Bronchial epithelial cell (primary cell): ENCODE data around the gene SNORC. TPM values are rescaled to one million over a fixed set of nuclear protein-coding genes. Genes with fewer than 3 reads are reported as not detected.

Experiments
- DNase-seq: peaks from one replicate; pipeline ENCODE4 v3.0.0-alpha.2; 2010; ENCODE audit warnings: low read depth
- FAIRE-seq: peaks from 2 replicates; lab custom pipeline; 2011; peaks lifted over from hg19 to GRCh38; lab: Jason Lieb, UNC
- H3K27me3 ChIP-seq: 2 replicates; pipeline ENCODE4 v1.5.1; 2011; ENCODE audit warnings: low read length; ENCODE audit not compliant: control insufficient read depth, insufficient read depth
- H3K36me3 ChIP-seq: 2 replicates; pipeline ENCODE4 v1.5.1; 2011; ENCODE audit warnings: low read length; ENCODE audit not compliant: control insufficient read depth, insufficient read depth
- H3K4me3 ChIP-seq: 2 replicates; pipeline ENCODE4 v1.5.1; 2011; ENCODE audit warnings: mild to moderate bottlenecking, low read depth, low read length, control low read depth
- CTCF ChIP-seq: IDR thresholded peaks from 2 replicates; pipeline ENCODE4 v1.5.1; 2011; ENCODE audit warnings: mild to moderate bottlenecking, moderate library complexity, low read length, control low read depth, inconsistent platforms; ENCODE audit not compliant: insufficient read depth, severe bottlenecking
- total RNA-seq: library from RNA; depleted of rRNA; stranded (reverse); fragments of >200 nt; gene quantifications from 2 replicates; pipeline ENCODE4 v1.2.1, GENCODE V29; 2014

SNORC gene
- total RNA-seq, 1 donor from 2014 or later, result 0.53 TPM

GRCh38 chr2:232892221-232892620 lies 22.2 kb downstream of the SNORC start:
- Histone ChIP-seq H3K27me3 (no peaks in the 10 kb centered on the region), H3K4me3 (no peak overlapping the region), H3K36me3 (no peaks in the 10 kb centered on the region)
- FAIRE-seq, result no peak
- no peak for TF ChIP-seq CTCF
- no peak for DNase-seq

- no peak overlapping the region for H3K4me3 ChIP-seq
- H3K36me3 ChIP-seq, result no peaks in the 10 kb centered on the region
- H3K27me3 ChIP-seq, result no peaks in the 10 kb centered on the region
- FAIRE-seq, result no peak
- TF ChIP-seq CTCF, result no peak
- DNase-seq, result no peak
Measured at GRCh38 chr2:232892843-232893242, 22.8 kb downstream of the SNORC start.

- H3K36me3 ChIP-seq, result no peaks in the 10 kb centered on the region
- no peak for TF ChIP-seq CTCF
- DNase-seq, result no peak
- no peak for FAIRE-seq
- no peaks in the 10 kb centered on the region for H3K27me3 ChIP-seq
- H3K4me3 ChIP-seq, result no peak overlapping the region
Measured at GRCh38 chr2:232893834-232894233, 23.8 kb downstream of the SNORC start.

- no peak for FAIRE-seq
- no peaks in the 10 kb centered on the region for H3K36me3 ChIP-seq
- no peak for TF ChIP-seq CTCF
Measured at GRCh38 chr2:232894251-232894650, 24.2 kb downstream of the SNORC start.

GRCh38 chr2:232894746-232895145 lies 24.7 kb downstream of the SNORC start:
- H3K36me3 ChIP-seq, result no peaks in the 10 kb centered on the region
- no peak for TF ChIP-seq CTCF
- H3K4me3 ChIP-seq, result no peak overlapping the region
- no peak for DNase-seq
- no peaks in the 10 kb centered on the region for H3K27me3 ChIP-seq
- FAIRE-seq, result no peak

More at GRCh38 chr2:232894251-232894650, 24.2 kb downstream of the SNORC start:
- no peak for DNase-seq
- Histone ChIP-seq H3K4me3 (no peak overlapping the region), H3K27me3 (no peaks in the 10 kb centered on the region)

GRCh38 chr2:232896111-232896510 lies 26.0 kb downstream of the SNORC start:
- no peak for TF ChIP-seq CTCF
- H3K27me3 ChIP-seq, result no peaks in the 10 kb centered on the region
- no peak overlapping the region for H3K4me3 ChIP-seq
- FAIRE-seq (no peak), DNase-seq (no peak)
- no peaks in the 10 kb centered on the region for H3K36me3 ChIP-seq
